IPS-20b (cell line): ENCODE data around the gene NDUFB8.
"Not testable (repeated sequence)": the region's sequence is repeated elsewhere in the genome, so short reads cannot be mapped to it uniquely, and the experiment has no call there.

ENCODE experiments used
- H3K27ac ChIP-seq: one replicate; pipeline ENCODE4 v1.5.1; 2013; ENCODE audit warnings: low read length
- H3K27me3 ChIP-seq: 2 replicates; pipeline ENCODE4 v1.6.1; 2013; ENCODE audit warnings: mild to moderate bottlenecking, low read length, inconsistent platforms; ENCODE audit not compliant: insufficient read depth
- H3K36me3 ChIP-seq: 2 replicates; pipeline ENCODE4 v1.6.1; 2013; ENCODE audit warnings: low read depth, mild to moderate bottlenecking, inconsistent platforms, low read length, moderate library complexity; ENCODE audit not compliant: insufficient read depth
- H3K4me1 ChIP-seq: 2 replicates; pipeline ENCODE4 v1.6.1; 2013; ENCODE audit warnings: mild to moderate bottlenecking, control low read depth, inconsistent platforms, low read length, moderate library complexity; ENCODE audit not compliant: insufficient read depth
- H3K4me3 ChIP-seq: 2 replicates; pipeline ENCODE4 v1.5.1; 2013; ENCODE audit warnings: mild to moderate bottlenecking, low read length, inconsistent platforms
- H3K9ac ChIP-seq: 2 replicates; pipeline ENCODE4 v1.6.1; 2013; ENCODE audit warnings: low read depth, mild to moderate bottlenecking, inconsistent platforms, low read length, moderate library complexity
- H3K9me3 ChIP-seq: 2 replicates; pipeline ENCODE4 v1.6.1; 2013; ENCODE audit warnings: mild to moderate bottlenecking, low read depth, low read length, inconsistent platforms; ENCODE audit not compliant: insufficient read depth

Gene NDUFB8

DNA sequence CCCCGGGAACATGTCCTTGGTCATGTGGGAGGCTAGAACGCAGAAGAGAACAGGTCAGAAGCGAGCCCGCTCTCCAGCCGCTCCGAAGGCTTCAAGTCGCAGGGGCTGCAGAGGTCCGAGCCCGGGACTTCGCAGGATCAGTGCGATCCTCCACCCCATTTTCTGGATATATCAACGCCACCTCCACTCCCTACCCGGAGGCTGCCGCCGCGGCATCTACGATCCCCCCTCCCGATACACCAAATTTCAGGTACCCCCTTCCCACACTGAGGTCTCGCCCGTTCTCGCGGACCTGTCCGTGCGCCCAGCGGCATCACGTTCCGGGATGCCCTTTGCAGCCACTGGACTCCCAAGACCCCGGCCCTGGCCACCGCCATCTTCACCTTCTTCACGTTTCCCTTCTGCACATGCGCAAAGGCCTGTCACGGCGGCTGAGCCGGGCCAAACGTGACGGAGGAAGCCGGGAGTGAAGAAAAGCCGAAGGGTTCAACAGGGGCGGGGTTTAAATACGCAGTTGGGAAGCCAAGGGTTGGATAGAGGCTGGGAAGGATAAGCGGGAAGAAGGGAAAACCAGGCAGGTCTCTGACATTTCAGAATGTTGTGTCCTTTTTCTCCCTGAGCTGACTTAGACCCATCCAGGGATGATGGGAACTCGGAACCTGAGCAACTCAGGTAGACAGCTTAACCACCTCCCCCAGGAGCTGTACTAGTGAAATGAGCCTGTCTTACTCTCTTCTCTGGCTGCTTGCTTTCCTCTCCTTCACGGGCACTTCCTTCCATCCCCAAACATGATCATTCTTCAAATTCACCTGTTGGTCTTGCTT lies at the start of gene NDUFB8:
Gene NDUFB8 (minus strand): TSS at position 397 of the 824 bp plus-strand sequence. CDS start 20 bp downstream, at position 377.
- Histone ChIP-seq H3K4me1 (0 out of 2 replicates have a peak, but pooled peaks cover 6% of the 10 kb centered on the region), H3K36me3 (peaks cover 29% of the 10 kb centered on the region), H3K4me3 (peak within 1 kb of the TSS; percentile 88), H3K9ac (peak within 1 kb of the TSS; percentile 89; the same call in 1 of the 2 replicates), H3K9me3 (no peaks in the 10 kb centered on the region), H3K27ac (peak within 1 kb of the TSS; percentile 40), H3K27me3 (no peaks in the 10 kb centered on the region)

DNA sequence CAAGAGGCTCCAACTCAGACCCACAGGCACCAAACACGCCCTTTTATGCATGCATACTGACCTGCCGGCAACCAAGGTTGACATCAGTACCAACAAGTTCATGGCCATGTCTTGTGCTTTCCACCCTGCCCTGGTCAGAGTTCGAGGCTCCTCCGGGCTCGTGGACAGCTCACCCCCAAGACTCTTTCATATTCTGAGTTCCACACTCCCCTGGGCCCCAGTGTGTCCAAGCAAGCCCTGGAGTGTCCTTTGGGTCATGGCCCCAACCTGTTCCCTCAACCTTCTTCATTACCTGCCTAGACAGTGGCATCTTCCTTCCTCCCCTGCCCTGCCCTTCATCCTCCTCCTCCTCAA lies 46.6 kb upstream of the NDUFB8 start:
- Histone ChIP-seq H3K27ac (no peak overlapping the region), H3K27me3 (peaks cover 37% of the 10 kb centered on the region), H3K9me3 (no peaks in the 10 kb centered on the region), H3K4me3 (no peak overlapping the region), H3K4me1 (no peaks in the 10 kb centered on the region), H3K9ac (no peak overlapping the region), H3K36me3 (no peaks in the 10 kb centered on the region)

DNA sequence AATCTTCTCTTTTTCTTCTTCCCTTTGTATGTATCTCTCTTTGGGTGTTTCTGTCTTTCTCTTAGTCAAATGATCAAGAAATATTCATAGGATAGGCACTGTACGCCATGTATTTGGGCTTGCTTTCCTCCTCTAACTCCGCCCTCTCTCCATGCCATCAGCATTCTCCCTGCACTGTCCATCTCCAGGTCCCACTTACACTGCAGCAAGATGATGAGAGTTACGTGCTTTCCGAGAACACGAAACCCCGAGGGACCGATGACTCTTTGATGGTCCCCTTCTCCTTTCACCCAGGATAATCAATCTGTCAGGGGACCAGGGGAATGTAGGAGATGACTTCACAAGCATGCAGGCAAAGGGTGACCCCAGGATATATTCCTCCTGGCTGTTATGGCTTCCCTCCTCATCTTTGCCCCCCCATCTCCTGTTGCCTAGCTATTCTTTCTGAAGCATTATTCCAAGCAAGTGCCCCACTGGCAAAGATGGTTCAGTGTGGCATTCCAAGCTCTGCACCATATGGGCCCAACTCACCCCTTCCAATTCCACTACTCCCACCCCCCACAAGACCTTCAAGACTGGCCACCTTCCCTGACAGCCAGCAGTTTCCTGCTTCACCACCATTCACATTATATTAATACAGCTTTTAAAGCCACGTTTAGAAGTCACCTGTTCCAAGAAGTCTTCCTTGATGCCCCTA lies 46.1 kb upstream of the NDUFB8 start:
- H3K36me3 ChIP-seq: no peaks in the 10 kb centered on the region
- no peaks in the 10 kb centered on the region for H3K4me1 ChIP-seq
- H3K27me3 ChIP-seq: peaks cover 37% of the 10 kb centered on the region
- no peak overlapping the region for H3K4me3 ChIP-seq
- H3K9me3 ChIP-seq: no peaks in the 10 kb centered on the region
- no peak overlapping the region for H3K27ac ChIP-seq
- no peak overlapping the region for H3K9ac ChIP-seq

DNA sequence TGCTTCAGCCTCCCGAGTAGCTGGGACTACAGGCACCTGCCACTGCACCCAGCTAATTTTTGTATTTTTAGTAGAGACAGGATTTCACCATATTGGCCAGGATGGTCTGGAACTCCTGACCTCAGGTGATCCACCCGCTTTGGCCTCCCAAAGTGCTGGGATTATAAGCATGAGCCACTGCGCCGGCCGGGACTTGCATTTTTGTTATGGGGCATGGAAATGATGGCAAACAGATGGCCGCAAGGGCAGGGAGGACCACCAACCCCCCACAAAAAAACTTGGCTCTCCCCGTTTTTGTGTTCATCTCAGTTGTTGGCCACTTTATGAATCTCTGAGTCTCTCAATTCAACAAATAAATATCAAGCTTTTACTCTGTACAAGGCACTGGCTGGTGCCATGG lies 45.5 kb upstream of the NDUFB8 start:
- H3K27me3 ChIP-seq: peaks cover 33% of the 10 kb centered on the region
- H3K4me1 ChIP-seq, H3K4me3 ChIP-seq, H3K36me3 ChIP-seq, H3K9ac ChIP-seq, H3K27ac ChIP-seq, H3K9me3 ChIP-seq: not testable (repeated sequence)

DNA sequence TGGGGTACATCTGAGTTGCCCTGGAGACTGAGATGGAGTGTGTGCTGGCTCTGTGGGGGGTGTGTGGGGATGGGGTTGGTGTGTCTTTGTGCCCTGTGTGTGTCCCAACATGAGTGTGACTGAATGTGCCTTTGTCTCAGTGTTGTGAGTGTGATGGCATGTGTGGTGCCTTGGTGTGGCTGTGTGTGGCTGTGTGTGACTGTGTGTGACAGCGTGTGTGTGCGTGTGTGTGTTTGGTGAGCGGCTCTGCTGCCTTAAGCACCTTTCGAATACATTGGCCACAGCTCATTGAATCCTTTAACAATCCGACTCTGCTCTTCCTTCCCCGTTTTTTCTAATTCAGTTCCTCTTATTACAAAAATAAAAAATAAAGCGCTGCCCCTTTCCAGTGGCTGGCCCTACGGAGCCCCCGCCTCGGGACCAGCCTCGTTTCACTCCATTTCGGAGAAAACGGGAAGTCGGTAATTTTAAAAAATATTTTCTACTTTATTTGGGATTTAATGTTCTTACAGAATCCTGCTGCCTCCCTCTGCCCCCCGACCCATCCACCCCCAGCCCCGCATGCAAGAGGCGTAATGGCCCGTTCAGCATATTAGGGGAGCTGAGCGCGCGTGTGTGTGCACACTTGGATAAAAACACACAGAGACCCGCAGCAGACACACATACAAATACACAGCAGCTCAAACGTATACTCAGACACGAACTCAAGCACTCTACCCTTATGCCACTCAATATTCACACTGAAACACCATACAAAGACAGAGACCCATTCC lies 41.6 kb upstream of the NDUFB8 start:
- Histone ChIP-seq H3K4me1 (no peaks in the 10 kb centered on the region), H3K27me3 (peaks cover 45% of the 10 kb centered on the region), H3K4me3 (no peak overlapping the region), H3K9ac (no peak overlapping the region), H3K36me3 (no peaks in the 10 kb centered on the region), H3K27ac (no peak overlapping the region), H3K9me3 (no peaks in the 10 kb centered on the region)

DNA sequence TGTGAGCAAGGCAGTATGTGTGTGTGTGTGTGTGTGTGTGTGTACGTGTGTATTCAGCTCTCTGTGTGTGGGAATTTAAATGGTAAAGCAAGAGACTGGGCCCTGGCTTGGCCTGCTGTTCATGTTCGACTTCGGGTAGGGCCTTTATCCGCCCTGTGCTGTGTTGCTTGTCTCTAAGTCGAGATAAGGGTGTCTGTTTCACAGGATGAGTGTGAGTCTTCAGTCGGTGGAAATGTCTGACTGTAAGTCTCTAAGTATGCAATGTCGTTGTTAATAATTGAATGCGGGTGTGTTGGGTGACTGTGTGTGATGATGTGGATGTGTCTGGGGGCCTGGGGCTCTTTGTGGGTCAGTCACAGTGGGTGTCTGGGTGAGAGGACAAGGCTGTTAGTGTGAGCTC lies 40.8 kb upstream of the NDUFB8 start:
- peaks cover 50% of the 10 kb centered on the region for H3K27me3 ChIP-seq
- H3K9me3 ChIP-seq: no peaks in the 10 kb centered on the region
- H3K27ac ChIP-seq: no peak overlapping the region
- no peaks in the 10 kb centered on the region for H3K4me1 ChIP-seq
- peak overlapping the region; percentile 68 for H3K4me3 ChIP-seq
- no peaks in the 10 kb centered on the region for H3K36me3 ChIP-seq
- H3K9ac ChIP-seq: peak overlapping the region; percentile 47; the same call in 1 of the 2 replicates

DNA sequence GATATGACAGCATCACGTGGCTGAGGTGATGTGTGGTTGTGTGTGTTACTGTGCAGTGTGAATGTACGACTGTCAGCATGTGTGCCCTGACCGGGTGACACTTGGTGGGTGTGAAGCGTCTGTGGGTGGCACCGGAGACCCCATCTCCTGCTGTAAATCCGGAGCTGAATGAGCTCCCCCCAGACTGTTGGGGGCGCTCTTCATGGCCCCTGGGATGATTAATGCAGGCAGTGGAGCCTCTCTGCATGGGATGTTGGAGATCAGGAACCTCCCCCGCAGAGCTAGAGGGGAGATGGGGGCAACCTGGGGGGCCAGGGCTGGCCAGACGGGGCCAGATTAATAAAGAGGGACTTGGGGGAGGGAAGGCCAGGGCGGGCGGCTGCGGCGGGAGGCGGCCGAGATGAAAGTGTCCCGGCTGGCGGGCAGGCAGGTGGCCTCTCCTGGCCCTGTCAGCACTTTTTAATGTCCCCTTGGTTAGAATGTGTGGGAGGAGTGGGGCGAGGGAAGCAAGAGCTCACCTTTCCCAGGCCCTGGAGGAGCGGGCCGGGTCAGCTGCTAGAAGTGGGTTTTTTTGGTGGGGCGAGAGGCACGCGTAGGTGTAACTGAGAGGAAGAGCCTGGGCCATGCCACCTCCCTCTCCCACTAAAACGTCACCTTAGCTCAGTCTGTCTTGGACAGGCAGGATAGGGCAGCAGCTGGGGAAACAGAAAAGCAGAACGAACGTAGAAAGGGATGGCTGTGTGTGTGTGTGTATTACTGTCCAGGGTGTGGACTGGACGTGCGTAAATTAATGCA lies 40.2 kb upstream of the NDUFB8 start:
- Histone ChIP-seq H3K4me3 (peak overlapping the region; percentile 68), H3K9ac (peak overlapping the region; percentile 47; the same call in 1 of the 2 replicates), H3K4me1 (no peaks in the 10 kb centered on the region), H3K9me3 (no peaks in the 10 kb centered on the region), H3K27me3 (peaks cover 56% of the 10 kb centered on the region), H3K27ac (no peak overlapping the region), H3K36me3 (no peaks in the 10 kb centered on the region)

DNA sequence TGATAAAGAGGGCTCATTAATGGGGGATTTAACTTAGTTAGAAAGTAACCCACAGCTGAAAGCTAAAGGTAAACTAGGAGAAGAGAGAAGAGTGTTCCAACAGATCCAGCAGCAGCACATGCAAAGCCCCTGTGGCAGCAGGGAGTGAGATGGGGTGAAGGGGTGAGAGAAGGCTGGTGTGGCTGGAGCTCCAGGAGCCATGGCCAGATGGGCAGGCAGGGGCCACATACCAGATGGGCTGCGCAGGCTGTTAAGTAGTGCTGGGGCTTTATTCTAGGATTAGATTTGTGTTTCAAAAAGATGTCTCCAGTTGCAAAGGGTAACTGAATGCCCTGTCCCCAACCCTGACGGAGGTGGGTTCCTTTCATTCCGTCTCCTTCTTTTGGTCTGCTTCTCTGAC lies 39.2 kb upstream of the NDUFB8 start:
- H3K4me1 ChIP-seq: no peaks in the 10 kb centered on the region
- H3K27ac ChIP-seq: no peak overlapping the region
- no peaks in the 10 kb centered on the region for H3K36me3 ChIP-seq
- H3K9ac ChIP-seq: no peak overlapping the region
- H3K9me3 ChIP-seq: no peaks in the 10 kb centered on the region
- H3K4me3 ChIP-seq: no peak overlapping the region
- peaks cover 65% of the 10 kb centered on the region for H3K27me3 ChIP-seq

DNA sequence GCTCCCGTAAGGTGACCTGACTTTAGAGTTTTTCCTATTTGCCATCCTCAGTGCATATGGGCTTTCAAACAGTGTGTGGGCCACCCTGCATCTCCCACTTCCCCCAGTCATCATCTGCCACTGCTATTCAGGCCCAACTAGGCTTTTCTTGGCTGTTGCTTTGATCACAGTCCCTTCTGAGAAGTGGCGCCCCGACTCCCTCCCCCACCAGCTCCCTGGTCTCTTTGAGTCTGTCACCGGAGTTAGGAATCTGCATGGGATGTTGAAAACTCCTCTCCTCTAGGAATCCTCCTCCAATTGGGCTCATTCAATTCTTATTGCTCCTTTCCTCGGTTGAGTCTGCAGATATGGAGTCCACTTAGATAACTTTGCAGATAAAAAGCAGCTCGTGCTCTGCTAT lies 38.2 kb upstream of the NDUFB8 start:
- H3K9me3 ChIP-seq: no peaks in the 10 kb centered on the region
- no peak overlapping the region for H3K4me3 ChIP-seq
- H3K27me3 ChIP-seq: peaks cover 68% of the 10 kb centered on the region
- H3K36me3 ChIP-seq: no peaks in the 10 kb centered on the region
- no peak overlapping the region for H3K9ac ChIP-seq
- no peak overlapping the region for H3K27ac ChIP-seq
- H3K4me1 ChIP-seq: no peaks in the 10 kb centered on the region

DNA sequence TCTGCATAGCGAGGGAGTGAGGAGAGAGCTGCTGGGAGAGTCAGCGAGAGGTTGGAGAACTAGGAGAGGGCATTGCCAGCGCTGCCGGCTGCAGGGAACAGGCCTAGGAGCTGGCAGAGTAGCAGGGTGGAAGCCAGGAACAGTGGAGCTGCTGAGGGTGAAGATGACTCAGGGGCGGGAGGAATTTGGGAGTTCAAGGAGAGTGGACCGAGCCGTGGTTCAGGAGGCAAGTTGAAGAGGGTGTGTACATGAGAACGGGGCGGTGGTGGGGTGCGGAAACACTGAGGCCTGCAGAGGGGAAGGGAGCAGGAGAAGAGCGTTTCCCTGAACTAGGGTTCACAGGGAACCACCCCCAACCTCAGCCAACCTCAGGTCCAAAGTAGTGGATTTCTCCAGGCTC lies 37.6 kb upstream of the NDUFB8 start:
- Histone ChIP-seq H3K27ac (no peak overlapping the region), H3K4me3 (no peak overlapping the region), H3K36me3 (no peaks in the 10 kb centered on the region), H3K4me1 (no peaks in the 10 kb centered on the region), H3K9me3 (no peaks in the 10 kb centered on the region), H3K9ac (no peak overlapping the region), H3K27me3 (peaks cover 73% of the 10 kb centered on the region)

DNA sequence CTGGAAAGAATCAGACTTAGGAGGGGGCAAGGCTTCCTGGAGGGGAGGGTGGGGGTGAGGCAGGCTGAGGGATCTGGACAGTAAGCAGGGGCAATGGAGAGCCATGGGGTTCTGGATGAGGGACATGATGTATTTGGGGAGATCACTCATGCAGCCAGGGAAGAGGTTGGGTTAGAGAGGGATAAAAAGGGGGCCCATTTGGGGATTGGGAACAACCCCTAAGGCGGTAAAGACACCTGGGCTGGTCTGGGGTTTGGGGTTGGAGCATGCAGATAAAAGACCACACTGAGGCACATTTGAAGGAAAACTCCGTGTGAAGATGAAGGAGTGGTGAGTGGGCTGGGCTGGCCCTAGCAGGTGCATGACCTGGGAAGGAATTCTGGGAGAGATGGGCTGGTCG lies 36.9 kb upstream of the NDUFB8 start:
- no peaks in the 10 kb centered on the region for H3K4me1 ChIP-seq
- peaks cover 80% of the 10 kb centered on the region for H3K27me3 ChIP-seq
- H3K9me3 ChIP-seq: no peaks in the 10 kb centered on the region
- no peak overlapping the region for H3K4me3 ChIP-seq
- H3K36me3 ChIP-seq: no peaks in the 10 kb centered on the region
- no peak overlapping the region for H3K9ac ChIP-seq
- no peak overlapping the region for H3K27ac ChIP-seq
